Endothelial cell (in vitro differentiated cells): ENCODE data around the gene TRPV4. TPM values are rescaled to one million over a fixed set of nuclear protein-coding genes. Genes with fewer than 3 reads are reported as not detected.

Source experiments
- DNase-seq: peaks from one replicate; pipeline ENCODE4 v3.0.0; 2021; ENCODE audit warnings: low spot score
- H3K27ac Mint-ChIP-seq: one replicate; pipeline ENCODE4 v1.8.0; 2021; ENCODE audit warnings: mixed read lengths, inconsistent platforms; ENCODE audit not compliant: unreplicated experiment
- H3K27me3 Mint-ChIP-seq: one replicate; pipeline ENCODE4 v1.8.0; 2021; ENCODE audit warnings: mild to moderate bottlenecking, moderate library complexity, mixed read lengths, inconsistent platforms; ENCODE audit not compliant: unreplicated experiment
- H3K36me3 Mint-ChIP-seq: one replicate; pipeline ENCODE4 v1.8.0; 2021; ENCODE audit warnings: mild to moderate bottlenecking, low read depth, mixed read lengths, inconsistent platforms; ENCODE audit not compliant: unreplicated experiment
- H3K4me1 Mint-ChIP-seq: one replicate; pipeline ENCODE4 v1.8.0; 2021; ENCODE audit warnings: mild to moderate bottlenecking, mixed read lengths, inconsistent platforms; ENCODE audit not compliant: unreplicated experiment
- H3K4me3 Mint-ChIP-seq: one replicate; pipeline ENCODE4 v1.8.0; 2021; ENCODE audit warnings: mild to moderate bottlenecking, mixed read lengths, inconsistent platforms; ENCODE audit not compliant: unreplicated experiment
- H3K9me3 Mint-ChIP-seq: one replicate; pipeline ENCODE4 v1.8.0; 2021; ENCODE audit warnings: mixed read lengths, inconsistent platforms; ENCODE audit not compliant: unreplicated experiment
- CTCF ChIP-seq: fragments of 200-600 bp; sonication (generic); IDR thresholded peaks from one replicate; pipeline ENCODE4 v1.5.0; 2021; ENCODE audit warnings: antibody characterized with exemption; ENCODE audit not compliant: unreplicated experiment
- total RNA-seq: library from RNA; stranded (reverse); fragmentation: NEBNext Ultra II Directional; extraction: Animal tissue kit (Norgen Biotek cat#: 25700); gene quantifications from one replicate; pipeline ENCODE4 v1.2.1, GENCODE V29; 2021; ENCODE audit not compliant: unreplicated experiment

The TRPV4 gene
- total RNA-seq, 1 donor from 2014 or later: 7.0 TPM

DNA sequence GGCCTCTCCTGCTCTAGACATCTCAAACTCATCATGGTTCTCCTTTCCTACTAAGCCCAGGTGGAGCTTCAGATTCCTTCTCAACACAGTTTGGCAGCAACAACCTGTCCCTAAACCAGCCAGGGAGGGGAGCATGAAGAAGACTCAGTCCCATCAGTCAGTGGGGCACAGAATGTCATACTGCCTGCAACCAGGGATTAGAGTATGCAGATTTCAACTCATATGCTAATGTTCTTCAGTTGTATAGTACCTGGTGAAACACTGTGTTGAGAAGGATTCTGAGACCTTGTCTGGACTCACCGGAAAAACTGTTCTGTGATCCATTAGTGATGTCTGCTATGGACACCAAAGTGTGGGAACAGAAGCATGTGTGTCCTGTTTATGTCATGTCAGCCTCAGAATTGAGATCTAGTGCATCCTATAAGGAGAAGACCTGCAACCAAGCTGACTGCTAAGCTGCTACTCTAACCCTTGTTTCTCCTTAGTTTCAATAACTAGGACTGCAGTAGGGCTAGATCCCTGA lies 43.6 kb downstream of the TRPV4 start:
- Mint-ChIP-seq H3K9me3 (no peaks in the 10 kb centered on the region), H3K4me3 (no peak overlapping the region), H3K36me3 (peaks cover 28% of the 10 kb centered on the region), H3K27me3 (peaks cover 3% of the 10 kb centered on the region), H3K4me1 (no peaks in the 10 kb centered on the region), H3K27ac (no peak overlapping the region)
- DNase-seq: no peak
- TF ChIP-seq CTCF: no peak

DNA sequence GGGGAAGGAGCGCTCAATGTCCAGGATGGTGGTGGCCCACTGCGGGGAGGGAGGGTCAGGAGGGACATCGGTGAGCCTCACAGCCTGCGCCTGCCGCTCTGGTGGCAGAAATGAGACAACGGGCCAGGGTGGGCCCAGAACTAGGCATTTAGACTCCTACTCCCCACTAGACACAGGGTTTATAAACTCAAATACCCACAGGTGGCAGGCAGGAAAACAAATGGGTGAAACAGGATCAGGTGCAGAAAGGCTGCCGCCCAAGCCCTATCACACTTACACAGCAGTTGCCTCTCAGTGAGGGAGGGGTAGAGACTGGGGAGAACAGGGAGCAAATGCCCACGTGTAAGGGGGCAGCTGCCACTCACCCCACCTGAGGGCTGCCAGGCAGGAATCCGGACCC lies 46.4 kb downstream of the TRPV4 start:
- no peaks in the 10 kb centered on the region for H3K4me1 Mint-ChIP-seq
- H3K36me3 Mint-ChIP-seq: peaks cover 40% of the 10 kb centered on the region
- peaks cover 12% of the 10 kb centered on the region for H3K27me3 Mint-ChIP-seq
- TF ChIP-seq CTCF: no peak
- no peak for DNase-seq
- H3K27ac Mint-ChIP-seq: no peak overlapping the region
- H3K9me3 Mint-ChIP-seq: no peaks in the 10 kb centered on the region
- no peak overlapping the region for H3K4me3 Mint-ChIP-seq

DNA sequence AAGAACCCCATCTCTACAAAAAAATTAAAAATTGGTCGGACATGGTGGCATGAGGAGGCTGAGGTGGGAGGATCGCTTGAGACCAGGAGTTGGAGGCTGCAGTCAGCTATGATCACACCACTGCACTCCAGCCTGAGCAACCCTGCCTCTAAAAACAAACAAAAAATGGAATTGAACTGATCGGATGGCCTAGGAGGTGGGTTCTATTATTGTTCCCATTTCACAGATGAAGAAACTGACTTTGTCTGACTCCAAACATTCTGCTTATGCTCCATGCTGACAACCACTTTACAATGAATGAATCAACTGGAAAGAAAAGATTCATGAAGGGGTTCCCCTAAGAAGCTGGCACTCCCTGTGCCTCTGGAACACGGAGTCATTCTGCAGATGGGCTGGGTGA lies 47.3 kb downstream of the TRPV4 start:
- DNase-seq: no peak
- H3K4me1 Mint-ChIP-seq: no peaks in the 10 kb centered on the region
- no peak for TF ChIP-seq CTCF
- H3K27me3 Mint-ChIP-seq: peaks cover 14% of the 10 kb centered on the region
- no peak overlapping the region for H3K4me3 Mint-ChIP-seq
- no peaks in the 10 kb centered on the region for H3K9me3 Mint-ChIP-seq
- peaks cover 40% of the 10 kb centered on the region for H3K36me3 Mint-ChIP-seq
- H3K27ac Mint-ChIP-seq: no peak overlapping the region

- no peak for TF ChIP-seq CTCF
- H3K27me3 Mint-ChIP-seq: peaks cover 17% of the 10 kb centered on the region
- peaks cover 32% of the 10 kb centered on the region for H3K36me3 Mint-ChIP-seq
- no peaks in the 10 kb centered on the region for H3K4me1 Mint-ChIP-seq
- H3K27ac Mint-ChIP-seq: no peak overlapping the region
- H3K4me3 Mint-ChIP-seq: no peak overlapping the region
- no peaks in the 10 kb centered on the region for H3K9me3 Mint-ChIP-seq
- no peak for DNase-seq
Observed at GRCh38 chr12:109783965-109784244, 49.3 kb downstream of the TRPV4 start.

DNA sequence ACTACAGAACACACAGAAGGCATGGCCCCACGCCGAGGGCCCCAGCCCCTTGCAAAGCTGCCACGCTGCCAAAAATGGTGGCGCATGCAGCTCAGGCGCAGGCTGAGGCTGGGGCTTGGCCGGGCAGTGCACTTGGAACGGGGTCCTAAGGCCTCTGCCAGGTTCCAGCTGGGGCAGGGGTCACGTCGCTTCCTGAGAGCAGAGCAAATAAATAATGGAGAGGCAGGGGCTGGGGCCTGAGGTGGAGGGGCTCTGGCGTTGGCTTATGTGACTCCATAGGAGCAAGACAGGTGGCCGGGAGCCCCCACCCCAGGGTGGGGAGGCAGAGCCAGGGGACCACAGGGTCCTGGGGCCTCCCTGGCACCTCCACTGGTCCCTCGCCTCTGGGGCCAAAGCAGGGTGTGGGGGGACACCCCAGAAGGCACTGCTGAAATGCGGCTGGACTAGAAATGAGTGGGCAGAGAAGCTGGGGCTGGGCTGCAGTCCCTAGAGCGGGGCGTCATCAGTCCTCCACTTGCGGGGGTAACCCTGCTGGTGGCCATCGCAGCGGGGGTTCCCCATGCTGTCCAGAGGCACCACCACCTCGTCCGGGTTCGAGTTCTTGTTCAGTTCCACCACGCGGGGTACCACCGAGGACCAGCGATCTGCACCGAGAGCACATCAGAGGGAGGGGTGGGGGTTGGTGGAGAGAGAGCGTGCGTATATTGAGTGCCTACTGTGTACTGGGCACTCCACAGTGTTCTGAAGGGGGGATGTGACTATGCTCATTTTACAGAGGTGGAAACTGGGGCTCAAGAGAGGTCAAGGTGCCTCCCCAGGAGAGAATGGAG lies 49.8 kb downstream of the TRPV4 start:
- Mint-ChIP-seq H3K4me1 (no peaks in the 10 kb centered on the region), H3K9me3 (no peaks in the 10 kb centered on the region), H3K27ac (no peak overlapping the region), H3K27me3 (peaks cover 17% of the 10 kb centered on the region), H3K36me3 (peaks cover 30% of the 10 kb centered on the region), H3K4me3 (no peak overlapping the region)
- no peak for DNase-seq
- TF ChIP-seq CTCF: no peak
